Measurements from ENCODE around the gene HDDC3.

The HDDC3 gene

DNA sequence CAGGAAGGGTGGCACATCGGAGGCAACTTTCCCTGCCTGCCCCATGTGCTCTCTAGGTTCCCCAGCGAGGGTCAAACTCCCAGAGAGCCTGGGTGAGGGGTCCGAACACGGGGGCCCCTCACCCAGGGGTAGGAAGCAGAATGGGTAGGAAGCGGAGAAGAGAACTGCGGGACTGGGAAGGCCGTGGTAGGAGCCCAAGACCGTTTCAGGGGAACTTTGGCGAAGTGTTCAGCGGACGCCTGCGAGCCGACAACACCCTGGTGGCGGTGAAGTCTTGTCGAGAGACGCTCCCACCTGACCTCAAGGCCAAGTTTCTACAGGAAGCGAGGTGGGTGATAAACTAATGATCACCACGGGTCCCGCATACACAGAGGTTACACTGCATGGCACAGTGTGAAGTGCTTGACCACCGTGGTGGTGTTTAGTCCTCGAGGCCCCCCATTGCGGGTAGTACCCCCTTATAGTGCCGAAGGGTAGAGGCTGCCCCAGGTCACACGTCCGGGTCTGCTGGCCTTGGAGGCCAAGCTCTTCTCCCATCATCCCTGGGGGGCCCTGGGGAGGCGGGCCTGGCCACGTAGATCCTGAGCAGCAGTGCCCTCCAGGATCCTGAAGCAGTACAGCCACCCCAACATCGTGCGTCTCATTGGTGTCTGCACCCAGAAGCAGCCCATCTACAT is 39.7 kb downstream of the HDDC3 start:
- no peak overlapping the region for H3K4me2 ChIP-seq (ENCODE audit: low read length)
- H3K23ac ChIP-seq (ENCODE audit: low read length): no peak overlapping the region
- H2BK5ac ChIP-seq (ENCODE audit: low read length): no peak overlapping the region
- H3K79me1 ChIP-seq (ENCODE audit: low read length): no peaks in the 10 kb centered on the region
- no peak overlapping the region for H4K5ac ChIP-seq (ENCODE audit: low read length)
- WGBS (ENCODE audit: extremely low coverage, insufficient coverage, low lambda C conversion rate): no CpG with 5 or more reads among the region's 29 CpGs
- no peaks in the 10 kb centered on the region for H3K79me2 ChIP-seq (ENCODE audit: control insufficient read depth, insufficient read depth, low read length)
- H2BK15ac ChIP-seq (replicated peaks; ENCODE audit: low read depth): no peak overlapping the region
- H3K27me3 ChIP-seq (ENCODE audit: insufficient read depth, low read length, poor library complexity): no peaks in the 10 kb centered on the region
- H4K8ac ChIP-seq (ENCODE audit: low read depth, low read length): no peak overlapping the region
- H3K4me1 ChIP-seq (ENCODE audit: control insufficient read depth, low read depth, low read length): no peaks in the 10 kb centered on the region
- H3K9ac ChIP-seq (ENCODE audit: low read length): no peak overlapping the region
- no peak overlapping the region for H3K4ac ChIP-seq (ENCODE audit: low read depth, low read length)
- peaks cover 4% of the 10 kb centered on the region for H3K36me3 ChIP-seq (ENCODE audit: control insufficient read depth, insufficient read depth, low read length)
- H3K56ac ChIP-seq (ENCODE audit: low read length): no peak overlapping the region
- H2BK120ac ChIP-seq (ENCODE audit: low read depth, low read length): no peak overlapping the region
- no peak overlapping the region for H3K4me3 ChIP-seq (ENCODE audit: low read length)
- DNase-seq: no peak
- H3K18ac ChIP-seq (ENCODE audit: low read length): no peak overlapping the region
- H3K27ac ChIP-seq (ENCODE audit: low read depth, low read length): no peak overlapping the region
- no peak overlapping the region for H2AK5ac ChIP-seq (ENCODE audit: low read length)

DNA sequence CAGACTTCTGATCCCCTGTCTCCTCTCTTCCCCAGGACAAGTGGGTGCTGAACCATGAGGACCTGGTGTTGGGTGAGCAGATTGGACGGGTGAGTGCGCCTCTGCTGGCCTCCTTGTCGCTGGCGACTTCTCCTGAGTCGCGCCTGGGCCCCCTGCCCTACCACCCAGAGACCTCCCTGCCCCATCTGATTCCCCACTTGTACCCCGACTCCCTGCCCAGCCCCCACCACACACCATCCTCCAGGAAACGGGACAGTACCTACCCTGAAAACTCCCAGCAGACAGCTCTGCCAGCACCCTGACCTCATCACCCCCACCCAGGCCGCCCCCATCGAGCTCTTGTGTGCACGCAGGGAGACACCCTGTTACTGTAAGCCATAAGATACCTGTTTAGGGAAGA is 40.3 kb downstream of the HDDC3 start:
- H3K4ac ChIP-seq (ENCODE audit: low read depth, low read length): no peak overlapping the region
- no peaks in the 10 kb centered on the region for H3K79me2 ChIP-seq (ENCODE audit: control insufficient read depth, insufficient read depth, low read length)
- DNase-seq: no peak
- no peaks in the 10 kb centered on the region for H3K27me3 ChIP-seq (ENCODE audit: insufficient read depth, low read length, poor library complexity)
- H3K56ac ChIP-seq (ENCODE audit: low read length): no peak overlapping the region
- H3K36me3 ChIP-seq (ENCODE audit: control insufficient read depth, insufficient read depth, low read length): peaks cover 4% of the 10 kb centered on the region
- H3K4me2 ChIP-seq (ENCODE audit: low read length): no peak overlapping the region
- H3K4me3 ChIP-seq (ENCODE audit: low read length): no peak overlapping the region
- H2BK120ac ChIP-seq (ENCODE audit: low read depth, low read length): no peak overlapping the region
- H4K8ac ChIP-seq (ENCODE audit: low read depth, low read length): no peak overlapping the region
- no peak overlapping the region for H3K9ac ChIP-seq (ENCODE audit: low read length)
- no peak overlapping the region for H3K23ac ChIP-seq (ENCODE audit: low read length)
- no peaks in the 10 kb centered on the region for H3K4me1 ChIP-seq (ENCODE audit: control insufficient read depth, low read depth, low read length)
- H4K5ac ChIP-seq (ENCODE audit: low read length): no peak overlapping the region
- H2AK5ac ChIP-seq (ENCODE audit: low read length): no peak overlapping the region
- H3K18ac ChIP-seq (ENCODE audit: low read length): no peak overlapping the region
- WGBS (ENCODE audit: extremely low coverage, insufficient coverage, low lambda C conversion rate): no CpG with 5 or more reads among the region's 11 CpGs
- no peak overlapping the region for H3K27ac ChIP-seq (ENCODE audit: low read depth, low read length)
- no peak overlapping the region for H2BK5ac ChIP-seq (ENCODE audit: low read length)
- no peak overlapping the region for H2BK15ac ChIP-seq (replicated peaks; ENCODE audit: low read depth)
- no peaks in the 10 kb centered on the region for H3K79me1 ChIP-seq (ENCODE audit: low read length)

DNA sequence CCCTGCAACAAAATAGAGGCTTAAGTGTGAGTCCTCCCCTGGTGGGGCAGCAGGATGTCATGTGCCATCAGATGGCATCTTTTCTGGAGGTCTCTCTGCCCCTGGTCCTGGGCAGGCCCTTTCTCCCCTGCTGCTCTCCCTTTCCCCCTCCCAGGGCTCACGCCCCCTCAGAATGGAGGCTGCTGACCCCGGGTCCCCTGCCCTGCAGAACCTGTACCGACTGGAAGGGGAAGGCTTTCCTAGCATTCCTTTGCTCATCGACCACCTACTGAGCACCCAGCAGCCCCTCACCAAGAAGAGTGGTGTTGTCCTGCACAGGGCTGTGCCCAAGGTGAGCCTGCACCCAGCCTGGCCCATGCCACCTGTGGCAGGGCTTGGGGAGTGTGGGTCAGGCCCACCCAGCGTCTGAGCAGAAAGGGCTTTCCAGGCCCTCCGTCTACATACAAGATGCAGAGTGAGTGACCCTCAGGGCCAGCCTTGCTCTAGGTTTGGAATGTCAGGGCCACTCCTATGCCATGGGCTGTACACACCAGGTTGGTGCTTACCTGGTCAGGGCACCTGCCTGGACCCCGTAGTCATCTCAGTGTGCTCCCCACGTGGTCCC is 40.9 kb downstream of the HDDC3 start:
- no peak overlapping the region for H4K5ac ChIP-seq (ENCODE audit: low read length)
- H3K23ac ChIP-seq (ENCODE audit: low read length): no peak overlapping the region
- H3K36me3 ChIP-seq (ENCODE audit: control insufficient read depth, insufficient read depth, low read length): peaks cover 4% of the 10 kb centered on the region
- H3K4me1 ChIP-seq (ENCODE audit: control insufficient read depth, low read depth, low read length): no peaks in the 10 kb centered on the region
- no peak overlapping the region for H3K4me3 ChIP-seq (ENCODE audit: low read length)
- H3K18ac ChIP-seq (ENCODE audit: low read length): no peak overlapping the region
- H3K4ac ChIP-seq (ENCODE audit: low read depth, low read length): no peak overlapping the region
- no peak overlapping the region for H3K56ac ChIP-seq (ENCODE audit: low read length)
- H3K27me3 ChIP-seq (ENCODE audit: insufficient read depth, low read length, poor library complexity): no peaks in the 10 kb centered on the region
- no CpG with 5 or more reads among the region's 8 CpGs for WGBS (ENCODE audit: extremely low coverage, insufficient coverage, low lambda C conversion rate)
- no peaks in the 10 kb centered on the region for H3K79me1 ChIP-seq (ENCODE audit: low read length)
- no peak overlapping the region for H2AK5ac ChIP-seq (ENCODE audit: low read length)
- no peak overlapping the region for H2BK5ac ChIP-seq (ENCODE audit: low read length)
- no peaks in the 10 kb centered on the region for H3K79me2 ChIP-seq (ENCODE audit: control insufficient read depth, insufficient read depth, low read length)
- no peak overlapping the region for H3K4me2 ChIP-seq (ENCODE audit: low read length)
- no peak overlapping the region for H3K9ac ChIP-seq (ENCODE audit: low read length)
- no peak overlapping the region for H3K27ac ChIP-seq (ENCODE audit: low read depth, low read length)
- no peak overlapping the region for H2BK120ac ChIP-seq (ENCODE audit: low read depth, low read length)
- no peak for DNase-seq
- no peak overlapping the region for H2BK15ac ChIP-seq (replicated peaks; ENCODE audit: low read depth)
- H4K8ac ChIP-seq (ENCODE audit: low read depth, low read length): no peak overlapping the region

DNA sequence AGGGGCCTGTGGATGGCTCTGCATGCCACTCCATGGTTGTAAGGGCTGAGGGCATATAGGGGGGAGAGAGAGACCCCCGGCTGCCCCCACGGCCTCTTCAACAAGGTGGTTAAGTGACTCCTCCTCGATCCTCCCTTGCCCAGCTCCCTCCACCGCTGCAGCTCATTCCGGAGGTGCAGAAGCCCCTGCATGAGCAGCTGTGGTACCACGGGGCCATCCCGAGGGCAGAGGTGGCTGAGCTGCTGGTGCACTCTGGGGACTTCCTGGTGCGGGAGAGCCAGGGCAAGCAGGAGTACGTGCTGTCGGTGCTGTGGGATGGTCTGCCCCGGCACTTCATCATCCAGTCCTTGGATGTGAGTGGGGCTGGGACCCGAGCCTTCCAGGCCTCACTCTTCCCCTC is 41.5 kb downstream of the HDDC3 start:
- Histone ChIP-seq H3K27me3 (ENCODE audit: insufficient read depth, low read length, poor library complexity) (no peaks in the 10 kb centered on the region), H2BK15ac (replicated peaks; ENCODE audit: low read depth) (no peak overlapping the region), H3K4me2 (ENCODE audit: low read length) (no peak overlapping the region), H4K8ac (ENCODE audit: low read depth, low read length) (no peak overlapping the region), H3K79me1 (ENCODE audit: low read length) (no peaks in the 10 kb centered on the region), H3K4me3 (ENCODE audit: low read length) (no peak overlapping the region), H3K36me3 (ENCODE audit: control insufficient read depth, insufficient read depth, low read length) (peaks cover 4% of the 10 kb centered on the region), H3K18ac (ENCODE audit: low read length) (no peak overlapping the region), H3K23ac (ENCODE audit: low read length) (no peak overlapping the region), H3K79me2 (ENCODE audit: control insufficient read depth, insufficient read depth, low read length) (no peaks in the 10 kb centered on the region), H3K9ac (ENCODE audit: low read length) (no peak overlapping the region), H3K56ac (ENCODE audit: low read length) (no peak overlapping the region), H3K4ac (ENCODE audit: low read depth, low read length) (no peak overlapping the region), H2BK5ac (ENCODE audit: low read length) (no peak overlapping the region), H2BK120ac (ENCODE audit: low read depth, low read length) (no peak overlapping the region), H3K4me1 (ENCODE audit: control insufficient read depth, low read depth, low read length) (no peaks in the 10 kb centered on the region), H4K5ac (ENCODE audit: low read length) (no peak overlapping the region), H3K27ac (ENCODE audit: low read depth, low read length) (no peak overlapping the region), H2AK5ac (ENCODE audit: low read length) (no peak overlapping the region)
- WGBS (ENCODE audit: extremely low coverage, insufficient coverage, low lambda C conversion rate): no CpG with 5 or more reads among the region's 12 CpGs
- DNase-seq: no peak

DNA sequence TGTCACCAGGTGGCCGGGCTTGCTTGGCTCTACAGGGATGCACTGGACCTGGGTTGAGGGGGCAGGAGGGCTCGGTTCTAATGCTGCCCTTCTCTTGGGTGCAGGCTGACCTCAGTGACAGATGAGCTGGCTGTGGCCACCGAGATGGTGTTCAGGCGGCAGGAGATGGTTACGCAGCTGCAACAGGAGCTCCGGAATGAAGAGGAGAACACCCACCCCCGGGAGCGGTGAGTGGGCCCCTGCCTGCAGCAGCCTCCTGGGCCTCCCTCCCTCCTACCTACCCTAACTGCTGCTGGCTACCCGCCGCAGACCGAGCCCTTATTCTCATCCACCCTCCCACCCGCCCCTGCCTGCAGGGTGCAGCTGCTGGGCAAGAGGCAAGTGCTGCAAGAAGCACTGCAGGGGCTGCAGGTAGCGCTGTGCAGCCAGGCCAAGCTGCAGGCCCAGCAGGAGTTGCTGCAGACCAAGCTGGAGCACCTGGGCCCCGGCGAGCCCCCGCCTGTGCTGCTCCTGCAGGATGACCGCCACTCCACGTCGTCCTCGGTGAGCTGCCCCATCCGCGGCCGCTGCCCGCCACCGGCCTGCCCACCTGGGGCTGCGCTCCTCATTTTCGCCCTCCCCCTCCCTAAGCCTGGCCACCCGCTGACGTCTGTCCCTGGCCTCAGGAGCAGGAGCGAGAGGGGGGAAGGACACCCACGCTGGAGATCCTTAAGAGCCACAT is 42.5 kb downstream of the HDDC3 start:
- peaks cover 2% of the 10 kb centered on the region for H3K4me1 ChIP-seq (ENCODE audit: control insufficient read depth, low read depth, low read length)
- no peak overlapping the region for H3K4me2 ChIP-seq (ENCODE audit: low read length)
- DNase-seq: no peak
- no peak overlapping the region for H2BK120ac ChIP-seq (ENCODE audit: low read depth, low read length)
- H3K79me2 ChIP-seq (ENCODE audit: control insufficient read depth, insufficient read depth, low read length): no peaks in the 10 kb centered on the region
- H3K4ac ChIP-seq (ENCODE audit: low read depth, low read length): no peak overlapping the region
- H3K9ac ChIP-seq (ENCODE audit: low read length): no peak overlapping the region
- H3K27ac ChIP-seq (ENCODE audit: low read depth, low read length): no peak overlapping the region
- H3K56ac ChIP-seq (ENCODE audit: low read length): no peak overlapping the region
- no CpG with 5 or more reads among the region's 31 CpGs for WGBS (ENCODE audit: extremely low coverage, insufficient coverage, low lambda C conversion rate)
- no peaks in the 10 kb centered on the region for H3K27me3 ChIP-seq (ENCODE audit: insufficient read depth, low read length, poor library complexity)
- no peak overlapping the region for H2BK15ac ChIP-seq (replicated peaks; ENCODE audit: low read depth)
- H3K18ac ChIP-seq (ENCODE audit: low read length): no peak overlapping the region
- no peaks in the 10 kb centered on the region for H3K79me1 ChIP-seq (ENCODE audit: low read length)
- H3K4me3 ChIP-seq (ENCODE audit: low read length): no peak overlapping the region
- H2BK5ac ChIP-seq (ENCODE audit: low read length): no peak overlapping the region
- H3K23ac ChIP-seq (ENCODE audit: low read length): no peak overlapping the region
- H4K5ac ChIP-seq (ENCODE audit: low read length): no peak overlapping the region
- no peak overlapping the region for H2AK5ac ChIP-seq (ENCODE audit: low read length)
- H3K36me3 ChIP-seq (ENCODE audit: control insufficient read depth, insufficient read depth, low read length): peaks cover 4% of the 10 kb centered on the region
- no peak overlapping the region for H4K8ac ChIP-seq (ENCODE audit: low read depth, low read length)

All from mesendoderm (in vitro differentiated cells).